NCI-H345 (cell line): ENCODE results near the gene EIF3A.
A peak's percentile ranks its signal among the peaks of the same experiment; 100 is the strongest.
"Not testable (repeated sequence)": the region's sequence is repeated elsewhere in the genome, so short reads cannot be mapped to it uniquely, and the experiment has no call there.

Experiments
- DNase-seq: peaks from one replicate; lab custom pipeline; 2025; lab: John Stamatoyannopoulos, UW

EIF3A gene, protein sequence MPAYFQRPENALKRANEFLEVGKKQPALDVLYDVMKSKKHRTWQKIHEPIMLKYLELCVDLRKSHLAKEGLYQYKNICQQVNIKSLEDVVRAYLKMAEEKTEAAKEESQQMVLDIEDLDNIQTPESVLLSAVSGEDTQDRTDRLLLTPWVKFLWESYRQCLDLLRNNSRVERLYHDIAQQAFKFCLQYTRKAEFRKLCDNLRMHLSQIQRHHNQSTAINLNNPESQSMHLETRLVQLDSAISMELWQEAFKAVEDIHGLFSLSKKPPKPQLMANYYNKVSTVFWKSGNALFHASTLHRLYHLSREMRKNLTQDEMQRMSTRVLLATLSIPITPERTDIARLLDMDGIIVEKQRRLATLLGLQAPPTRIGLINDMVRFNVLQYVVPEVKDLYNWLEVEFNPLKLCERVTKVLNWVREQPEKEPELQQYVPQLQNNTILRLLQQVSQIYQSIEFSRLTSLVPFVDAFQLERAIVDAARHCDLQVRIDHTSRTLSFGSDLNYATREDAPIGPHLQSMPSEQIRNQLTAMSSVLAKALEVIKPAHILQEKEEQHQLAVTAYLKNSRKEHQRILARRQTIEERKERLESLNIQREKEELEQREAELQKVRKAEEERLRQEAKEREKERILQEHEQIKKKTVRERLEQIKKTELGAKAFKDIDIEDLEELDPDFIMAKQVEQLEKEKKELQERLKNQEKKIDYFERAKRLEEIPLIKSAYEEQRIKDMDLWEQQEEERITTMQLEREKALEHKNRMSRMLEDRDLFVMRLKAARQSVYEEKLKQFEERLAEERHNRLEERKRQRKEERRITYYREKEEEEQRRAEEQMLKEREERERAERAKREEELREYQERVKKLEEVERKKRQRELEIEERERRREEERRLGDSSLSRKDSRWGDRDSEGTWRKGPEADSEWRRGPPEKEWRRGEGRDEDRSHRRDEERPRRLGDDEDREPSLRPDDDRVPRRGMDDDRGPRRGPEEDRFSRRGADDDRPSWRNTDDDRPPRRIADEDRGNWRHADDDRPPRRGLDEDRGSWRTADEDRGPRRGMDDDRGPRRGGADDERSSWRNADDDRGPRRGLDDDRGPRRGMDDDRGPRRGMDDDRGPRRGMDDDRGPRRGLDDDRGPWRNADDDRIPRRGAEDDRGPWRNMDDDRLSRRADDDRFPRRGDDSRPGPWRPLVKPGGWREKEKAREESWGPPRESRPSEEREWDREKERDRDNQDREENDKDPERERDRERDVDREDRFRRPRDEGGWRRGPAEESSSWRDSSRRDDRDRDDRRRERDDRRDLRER (N-terminal part only)

DNA sequence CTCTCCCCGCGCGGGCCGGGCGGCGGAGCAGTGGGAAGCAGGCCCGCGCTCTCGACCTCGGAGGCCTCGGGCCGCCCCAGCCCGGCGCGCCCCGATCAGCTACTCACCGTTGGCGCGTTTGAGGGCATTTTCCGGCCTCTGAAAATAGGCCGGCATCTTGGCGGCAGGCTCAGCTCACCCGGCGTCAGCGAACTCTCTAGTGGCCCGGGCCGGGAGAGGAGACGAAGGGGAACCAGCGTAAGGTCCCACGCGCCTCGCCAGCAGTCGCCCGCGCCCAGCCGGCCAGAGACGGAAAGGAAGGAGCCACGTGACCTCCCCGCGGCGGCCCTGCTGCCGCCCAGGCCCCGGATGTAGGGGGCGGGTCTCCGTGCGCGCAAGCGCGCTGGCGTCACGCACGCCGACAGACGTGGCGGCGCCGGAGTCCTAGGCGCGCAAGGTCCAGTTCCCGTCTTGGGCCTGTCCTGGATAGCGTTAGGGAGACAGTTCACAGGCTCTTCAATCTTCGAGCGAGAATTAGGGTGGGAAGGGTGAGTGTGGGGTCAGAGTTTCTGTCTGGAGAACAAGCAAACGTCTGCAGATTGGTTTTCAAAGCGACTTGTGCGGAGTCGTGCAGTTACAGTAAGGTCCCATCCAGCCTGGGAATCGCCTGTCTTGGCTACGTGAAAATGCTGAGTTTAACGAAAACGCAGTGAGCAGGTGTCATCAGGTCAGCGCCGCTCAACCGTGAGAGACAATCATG, at the start of gene EIF3A:
Gene EIF3A, minus strand, starts transcription at position 297 of the 739 bp plus-strand sequence. Its CDS starts 141 bp downstream, at position 156.
- peak; percentile 84 for DNase-seq

DNA sequence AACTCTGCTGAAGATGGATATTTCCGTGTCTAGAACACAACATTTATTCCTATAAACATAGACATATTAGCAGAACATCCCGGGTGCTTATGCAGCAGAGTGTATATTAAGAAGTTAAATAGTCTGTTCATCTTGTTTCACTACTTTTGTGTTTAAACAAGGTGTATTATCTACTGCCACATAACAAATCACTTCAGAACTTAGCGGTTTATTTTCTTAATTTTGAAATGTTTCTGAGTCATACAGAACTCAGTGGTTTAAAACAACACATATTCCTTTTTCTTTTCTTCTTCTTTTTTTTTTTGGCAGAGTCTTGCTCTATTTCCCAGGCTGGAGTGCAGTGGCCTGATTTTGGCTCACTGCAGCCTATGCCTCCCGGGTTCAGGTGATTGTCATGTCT, 49.1 kb upstream of the EIF3A start:
- no peak for DNase-seq

DNA sequence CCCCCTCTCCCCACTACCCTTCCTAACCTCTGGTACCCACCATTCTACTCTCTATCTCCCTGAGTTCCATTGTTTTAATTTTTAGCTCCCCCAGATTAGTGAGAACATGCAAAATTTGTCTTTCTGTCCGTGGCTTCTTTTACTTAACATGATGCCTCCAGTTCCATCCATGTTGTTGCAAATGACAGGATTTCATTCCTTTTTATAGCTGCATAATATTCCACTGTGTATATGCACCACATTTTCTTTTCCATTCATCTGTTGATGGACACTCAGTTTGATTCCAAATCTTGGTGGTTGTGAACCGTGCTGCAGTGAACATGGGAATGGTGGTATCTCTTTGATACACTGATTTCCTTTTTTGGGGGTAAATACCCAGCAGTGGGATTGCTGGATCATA, 45.3 kb upstream of the EIF3A start:
- DNase-seq: no peak

DNA sequence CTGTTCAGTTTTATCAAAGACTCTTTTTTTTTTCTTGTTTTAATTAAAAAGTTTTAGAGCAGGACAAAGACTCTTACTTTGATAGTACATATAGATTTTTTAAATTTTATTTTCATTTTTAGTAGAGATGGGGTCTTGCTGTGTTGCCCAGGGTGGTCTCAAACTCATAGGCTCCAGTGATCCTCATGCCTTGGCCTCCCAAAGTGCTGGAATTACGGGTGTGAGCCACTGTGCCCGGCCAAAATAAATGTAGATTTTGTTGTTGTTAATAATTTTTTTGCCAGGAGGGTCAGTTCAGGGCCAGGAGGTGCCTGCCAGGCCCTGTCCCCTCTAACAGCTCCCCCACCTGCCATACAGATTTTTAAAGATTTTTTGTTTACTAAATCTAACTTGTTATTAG, 40.3 kb upstream of the EIF3A start:
- no peak for DNase-seq

DNA sequence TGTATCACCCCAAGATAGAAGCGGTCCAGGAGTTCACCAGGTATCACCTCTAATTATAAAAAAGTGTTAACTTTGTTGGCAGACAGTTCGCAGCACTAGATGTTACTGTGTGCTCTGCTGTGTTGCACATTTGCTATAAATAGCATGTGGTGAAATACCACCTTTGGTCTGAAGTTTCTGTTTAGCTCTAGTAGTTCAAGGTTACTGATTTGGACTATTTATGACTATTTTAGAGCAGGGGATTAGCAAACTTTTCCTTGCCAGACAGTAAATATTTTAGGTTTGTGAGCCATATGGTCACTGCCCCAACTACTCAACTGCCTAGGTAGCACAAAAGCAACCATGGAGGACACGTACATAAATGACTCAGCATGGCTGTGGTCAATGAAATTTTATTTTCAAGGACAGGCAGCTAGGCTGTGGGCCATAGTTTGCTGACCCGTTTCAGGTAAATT, 39.8 kb upstream of the EIF3A start:
- no peak for DNase-seq

DNA sequence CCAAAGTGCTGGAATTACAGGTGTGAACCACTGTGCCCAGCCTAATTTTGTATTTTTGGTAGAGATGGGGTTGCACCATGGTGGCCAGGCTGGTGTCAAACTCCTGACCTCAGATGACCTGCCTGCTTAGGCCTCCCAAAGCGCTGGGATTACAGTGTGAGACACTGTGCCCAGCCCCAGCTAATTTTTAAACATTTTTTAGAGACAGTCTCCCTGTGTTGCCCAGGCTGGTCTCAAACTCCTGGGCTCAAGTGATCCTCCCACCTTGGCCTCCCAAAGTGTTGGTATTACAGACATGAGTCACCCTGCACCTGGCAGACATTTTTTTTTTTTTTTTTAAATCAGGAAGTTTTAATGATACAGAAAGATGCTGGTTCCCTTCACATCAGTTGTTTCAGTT, 38.8 kb upstream of the EIF3A start:
- DNase-seq: no peak

DNA sequence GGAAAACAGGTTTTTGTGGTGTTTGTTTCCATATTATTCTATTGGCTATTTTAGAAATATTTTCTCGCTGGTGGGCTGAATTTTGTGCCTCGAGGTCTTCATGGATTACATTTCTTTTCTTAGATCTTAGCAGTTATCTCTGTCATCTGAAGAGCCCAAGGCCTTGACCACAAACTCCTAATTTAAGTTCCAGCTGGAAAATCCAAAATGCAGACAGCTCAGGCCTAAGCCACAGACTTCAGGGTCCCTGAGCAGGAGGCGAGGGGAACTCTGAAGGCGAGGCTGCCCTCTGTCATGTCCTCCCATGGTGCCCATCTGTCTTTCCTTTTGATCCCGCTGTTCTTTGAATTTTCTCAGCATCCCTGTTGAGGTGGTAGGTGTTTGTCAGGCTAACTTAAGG, 37.6 kb upstream of the EIF3A start:
- no peak for DNase-seq

DNA sequence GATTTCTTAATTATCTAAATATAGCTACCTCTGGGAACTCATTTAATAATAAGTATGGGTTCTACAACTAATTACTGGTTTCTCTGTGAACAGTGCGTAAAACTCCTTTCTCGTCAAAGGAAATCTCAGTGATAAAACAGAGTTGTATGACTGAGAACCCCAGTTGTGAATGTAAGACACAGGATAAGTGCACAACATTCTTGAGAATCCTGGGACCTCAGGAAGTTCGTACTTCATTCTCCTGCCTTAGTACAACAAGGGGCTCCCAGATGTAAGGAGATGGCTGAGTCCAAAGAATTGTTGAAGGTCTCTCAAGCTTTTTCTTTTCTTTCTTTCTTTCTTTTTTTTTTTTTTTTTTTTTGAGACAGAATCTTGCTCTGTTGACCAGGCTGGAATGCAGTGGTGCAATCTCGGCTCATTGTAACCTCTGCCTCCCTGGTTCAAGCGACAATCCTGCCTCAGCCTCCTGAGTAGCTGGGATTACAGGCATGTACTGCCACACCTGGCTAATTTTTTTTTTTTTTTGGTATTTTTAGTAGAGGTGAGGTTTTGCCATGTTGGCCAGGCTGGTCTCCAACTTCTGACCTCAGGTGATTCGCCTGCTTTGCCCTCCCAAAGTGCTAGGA, 35.8 kb upstream of the EIF3A start:
- no peak for DNase-seq

DNA sequence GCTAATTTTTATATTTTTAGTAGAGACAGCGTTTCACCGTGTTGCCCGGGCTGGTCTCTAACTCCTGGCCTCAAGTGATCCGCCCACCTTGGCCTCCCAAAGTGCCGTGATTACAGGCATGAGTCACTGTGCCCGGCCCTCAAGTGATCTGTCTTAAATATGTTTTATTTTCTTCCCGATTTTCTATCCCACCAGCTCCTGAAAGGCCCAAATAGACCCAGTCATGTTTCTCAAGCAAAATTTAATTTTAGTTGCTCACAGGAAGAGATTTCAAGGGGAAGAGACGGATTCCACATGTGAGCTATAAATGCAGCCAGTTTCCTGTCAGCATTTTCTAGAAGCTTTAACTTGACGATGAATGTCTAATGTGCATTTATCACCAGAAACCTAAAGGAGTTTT, 35.3 kb upstream of the EIF3A start:
- no peak for DNase-seq

DNA sequence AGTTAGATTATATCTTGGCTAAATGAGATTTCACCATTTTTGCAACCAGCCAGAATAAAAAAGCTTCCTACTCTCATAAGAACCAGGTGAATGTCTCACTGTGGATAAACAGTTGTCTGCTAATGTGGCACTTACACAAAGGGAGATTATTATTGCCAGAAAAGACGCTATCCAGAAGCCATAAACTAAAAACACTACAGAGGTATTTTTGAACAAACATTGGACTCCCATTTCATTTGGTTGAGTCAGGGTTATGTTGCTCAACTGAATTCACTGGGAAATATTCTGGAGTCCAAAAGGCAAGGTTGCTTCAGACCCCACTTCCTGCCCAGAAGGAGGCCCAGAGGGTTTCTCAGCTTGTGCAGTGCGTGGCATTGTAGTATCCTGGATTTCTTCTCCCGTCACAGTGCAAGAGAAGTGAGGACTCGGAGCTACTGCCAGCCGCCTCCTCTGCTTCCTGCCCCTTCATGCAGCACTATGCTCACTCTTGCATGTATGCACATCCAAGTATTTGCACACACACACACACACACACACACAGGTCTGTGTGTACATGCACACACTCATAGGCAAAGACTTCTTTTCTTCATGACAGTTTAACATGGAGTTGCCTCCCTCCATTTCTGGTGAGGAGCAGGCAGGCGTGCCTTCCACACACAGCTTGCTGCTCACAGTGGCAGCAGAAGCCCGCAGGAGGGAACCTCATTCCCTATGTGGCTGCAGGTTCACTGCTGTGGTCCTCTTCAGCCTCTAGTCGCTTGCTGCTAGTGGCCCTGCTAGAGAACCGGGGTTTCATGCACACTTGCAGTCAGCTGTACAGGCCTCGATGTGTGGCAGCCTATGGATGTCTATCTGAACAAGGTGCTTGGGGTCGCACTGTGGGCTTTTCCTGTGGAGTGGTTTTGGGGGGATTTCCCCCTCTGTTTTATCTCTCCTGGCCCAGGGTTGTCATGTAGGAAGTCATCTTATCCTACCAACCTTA, 33.4 kb upstream of the EIF3A start:
- no peak for DNase-seq

DNA sequence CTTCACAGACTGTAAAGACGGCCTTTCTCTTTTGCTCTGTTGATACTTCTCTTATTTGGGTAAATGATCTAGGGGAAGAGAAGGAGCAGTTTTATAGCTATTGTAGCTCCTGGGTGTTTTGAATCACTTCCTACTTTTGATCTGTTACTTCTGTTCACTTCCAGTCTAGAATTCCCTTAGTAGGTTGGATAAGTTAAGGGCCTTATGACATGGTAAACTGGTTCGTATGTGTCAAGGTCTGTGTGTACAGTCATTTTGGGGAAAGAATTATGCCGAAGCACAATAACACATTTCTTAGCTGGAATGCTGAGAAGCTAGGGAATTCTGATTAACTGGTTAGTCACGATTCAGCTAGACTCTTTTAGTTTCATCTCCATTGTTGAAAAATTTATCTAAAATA, 31.4 kb upstream of the EIF3A start:
- DNase-seq: no peak

DNA sequence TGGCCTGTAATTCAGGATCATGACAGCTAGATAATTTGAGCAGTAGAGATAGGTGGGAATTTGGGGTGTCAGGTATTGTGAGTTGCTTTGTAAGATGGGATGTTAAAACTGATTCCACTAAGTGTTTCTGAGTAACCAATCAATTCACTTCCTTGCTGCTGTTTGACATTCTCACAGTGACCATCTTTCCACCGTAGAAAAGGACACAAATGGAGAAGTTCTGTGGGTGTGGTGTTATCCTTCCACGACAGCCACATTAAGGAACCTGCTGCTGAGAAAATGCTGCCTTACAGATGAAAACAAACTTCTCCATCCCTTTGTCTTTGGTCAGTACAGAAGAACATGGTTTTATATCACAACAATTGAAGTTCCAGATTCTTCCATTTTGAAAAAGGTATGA, 27.2 kb upstream of the EIF3A start:
- DNase-seq: not testable (repeated sequence)

DNA sequence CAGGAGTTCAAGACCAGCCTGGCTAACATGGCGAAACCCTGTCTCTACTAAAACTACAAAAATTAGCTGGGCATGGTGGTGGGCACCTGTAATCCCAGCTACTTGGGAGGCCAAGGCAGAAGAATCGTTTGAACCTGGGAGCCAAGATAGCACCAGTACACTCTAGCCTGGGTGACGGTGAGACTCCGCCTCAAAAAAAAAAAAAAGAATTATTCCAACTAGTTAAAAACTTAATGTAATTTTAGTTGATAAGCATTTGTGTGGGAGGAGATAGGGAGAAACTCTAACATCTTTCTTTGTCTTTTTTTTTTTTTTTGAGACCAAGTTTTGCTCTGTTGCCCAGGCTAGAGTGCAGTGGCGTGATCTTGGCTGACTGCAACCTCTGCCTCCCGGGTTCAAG, 26.5 kb upstream of the EIF3A start:
- DNase-seq: not testable (repeated sequence)

DNA sequence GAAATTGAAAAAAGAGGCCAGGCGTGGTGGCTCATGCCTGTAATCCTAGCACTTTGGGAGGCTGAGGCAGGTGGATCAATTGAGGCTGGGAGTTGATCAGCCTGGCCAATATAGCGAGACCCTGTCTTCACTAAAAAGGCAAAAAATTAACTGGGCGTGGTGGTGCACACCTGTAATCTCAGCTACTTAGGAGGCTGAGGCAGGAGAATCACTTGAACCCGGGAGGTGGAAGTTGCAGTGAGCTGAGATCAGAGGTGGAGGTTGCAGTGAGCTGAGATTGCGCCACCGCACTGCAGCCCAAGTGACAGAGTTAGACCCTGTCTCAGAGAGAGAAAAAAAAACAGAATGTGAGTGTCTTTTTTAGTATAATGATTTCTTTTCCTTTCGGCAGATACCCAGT, 25.3 kb upstream of the EIF3A start:
- not testable (repeated sequence) for DNase-seq

DNA sequence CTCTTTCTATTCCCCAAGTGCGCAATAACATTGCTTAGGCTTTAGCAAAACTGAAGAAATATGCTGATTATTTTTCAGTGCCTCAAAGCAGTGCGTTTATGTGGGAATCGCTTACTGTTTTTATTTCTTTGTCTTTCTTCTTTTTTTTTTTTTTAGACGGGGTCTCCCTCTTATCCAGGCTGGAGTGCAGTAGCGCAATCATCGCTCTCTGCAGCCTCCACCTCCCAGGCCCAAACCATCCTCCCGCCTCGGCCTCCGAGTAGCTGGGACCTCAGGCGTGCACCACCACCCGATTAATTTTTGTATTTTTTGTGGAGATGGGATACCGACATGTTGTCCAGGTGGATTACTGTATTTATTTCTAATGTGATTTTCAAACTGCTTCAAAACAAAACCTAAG, 24.5 kb upstream of the EIF3A start:
- DNase-seq: no peak

DNA sequence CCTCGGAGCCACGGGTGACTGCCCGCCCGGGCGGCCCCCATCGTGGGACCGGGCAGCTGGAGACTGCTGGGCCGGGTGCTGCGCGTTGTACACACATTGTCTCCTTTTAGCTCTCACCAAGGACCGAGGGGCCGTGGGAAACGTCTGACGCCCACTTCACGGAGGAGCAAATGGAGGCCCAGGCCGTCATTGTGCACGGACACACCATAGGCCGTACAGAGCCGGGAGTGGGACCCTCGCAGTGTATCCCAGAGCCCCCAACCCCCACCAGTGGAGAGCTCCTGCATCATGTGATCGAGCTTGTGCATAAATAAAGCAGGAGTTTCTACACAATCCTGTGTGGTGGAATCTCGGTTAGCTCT, 24.0 kb upstream of the EIF3A start:
- no peak for DNase-seq

DNA sequence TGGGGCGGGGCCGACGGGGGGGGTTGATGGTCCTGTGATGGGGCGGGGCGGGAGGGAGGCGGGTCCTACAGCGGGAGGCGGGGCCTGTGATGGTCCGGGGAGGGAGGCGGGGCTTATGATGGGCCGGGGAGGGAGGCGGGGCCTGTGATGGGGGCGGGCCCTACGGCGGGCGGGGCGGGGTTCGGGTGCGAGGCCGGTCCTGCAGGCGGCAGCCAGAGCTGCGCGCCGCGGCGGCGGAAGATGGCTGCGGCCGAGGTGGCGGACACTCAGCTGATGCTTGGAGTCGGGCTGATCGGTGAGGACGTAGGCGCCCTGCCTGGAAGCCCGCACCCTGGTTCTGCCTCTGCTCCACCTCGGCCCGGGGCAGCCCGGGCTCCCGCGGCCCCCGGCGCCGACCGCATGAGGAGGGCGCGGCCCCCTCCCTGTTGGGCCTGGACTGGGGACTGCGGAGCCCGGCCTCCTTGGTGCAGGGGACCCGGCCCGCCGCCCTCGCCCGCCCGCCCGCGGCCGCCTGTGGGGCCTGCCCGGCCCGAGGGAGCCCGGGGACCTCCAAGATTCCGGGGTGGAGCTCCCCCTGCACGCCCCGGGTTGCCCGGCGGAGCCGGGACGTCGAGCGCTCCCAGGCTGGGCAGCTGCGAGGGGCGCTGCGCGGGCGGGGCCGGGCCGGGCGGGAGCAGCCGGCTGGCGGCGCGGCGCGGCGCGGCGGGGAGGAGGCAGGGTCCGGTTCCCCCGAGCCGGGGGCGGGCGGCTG, 23.5 kb upstream of the EIF3A start, which contains the start of gene DENND10:
Gene DENND10, plus strand, starts transcription at position 211 of the 751 bp plus-strand sequence. Its CDS starts 30 bp downstream, at position 241.
- peak; percentile 71 for DNase-seq

DNA sequence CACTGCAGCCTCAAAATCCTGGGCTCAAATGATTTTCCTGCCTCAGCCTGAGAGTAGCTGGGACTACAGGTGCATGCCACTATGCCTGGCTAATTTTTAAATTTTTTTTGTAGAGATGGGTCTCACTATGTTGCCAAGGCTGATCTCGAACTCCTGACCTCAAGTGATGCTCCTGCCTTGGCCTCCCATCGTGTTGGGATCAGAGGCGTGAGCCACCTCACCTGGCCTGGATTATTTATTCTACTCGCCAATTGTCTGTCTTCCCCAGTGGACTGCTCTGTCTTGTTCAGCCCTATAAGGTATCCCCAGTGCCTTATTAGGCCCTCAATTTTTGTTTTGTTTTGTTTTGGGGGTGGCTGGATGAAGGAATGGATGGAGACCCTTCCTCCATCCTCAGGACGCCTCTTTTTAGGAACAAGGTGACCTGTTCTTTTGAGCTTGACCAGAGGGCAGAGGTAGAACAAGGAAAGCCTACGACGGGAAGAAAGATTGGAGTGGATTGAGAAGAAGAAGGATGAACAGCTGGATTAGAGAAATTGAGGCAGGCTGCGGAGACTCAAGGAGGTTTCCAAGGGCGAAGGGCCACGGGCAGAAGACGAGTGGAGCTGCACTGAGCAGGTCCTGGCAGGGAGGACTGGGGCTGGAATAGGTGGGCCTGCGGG, 22.8 kb upstream of the EIF3A start:
- no peak for DNase-seq
